Measurements from ENCODE around the gene FAM181B. TPM values are rescaled to one million over a fixed set of nuclear protein-coding genes. Genes with fewer than 3 reads are reported as not detected.

FAM181B gene
- total RNA-seq, 1 experiment from 2014 or later: not detected

DNA sequence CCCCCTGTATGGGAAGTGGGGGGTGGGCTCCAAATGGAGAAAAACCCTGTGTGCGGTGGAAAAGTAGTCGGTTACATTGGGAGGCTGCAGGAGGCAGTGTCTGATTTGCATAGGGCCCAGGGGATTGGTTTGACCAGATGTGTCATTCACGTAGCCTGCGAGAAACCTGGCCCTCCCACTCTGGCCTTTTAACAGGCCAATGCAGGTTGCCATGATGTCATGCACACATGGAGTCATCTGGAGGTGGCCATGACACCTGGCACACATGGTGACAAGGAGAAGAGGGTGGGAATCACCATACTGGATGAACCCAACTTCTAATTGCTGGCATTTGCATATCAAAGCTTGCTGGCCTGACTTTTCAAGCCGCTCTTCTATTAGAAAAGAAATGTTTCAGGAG, 50.6 kb downstream of the FAM181B start:
- Histone ChIP-seq H3K4me3 (ENCODE audit: low read length) (peak overlapping the region; percentile 15; the same call in 1 of the 2 replicates), H3K4me1 (ENCODE audit: low read length) (peaks cover 22% of the 10 kb centered on the region), H3K79me2 (ENCODE audit: low read length) (no peaks in the 10 kb centered on the region), H4K20me1 (ENCODE audit: insufficient read depth, low read depth, low read length) (no peaks in the 10 kb centered on the region), H3K36me3 (ENCODE audit: insufficient read depth, low read length) (no peaks in the 10 kb centered on the region), H3K9ac (ENCODE audit: low read length) (no peak overlapping the region), H2AFZ (ENCODE audit: low read length) (no peak overlapping the region), H3K27me3 (ENCODE audit: low read length) (no peaks in the 10 kb centered on the region), H3K9me3 (ENCODE audit: low read length) (peaks cover 3% of the 10 kb centered on the region), H3K4me2 (ENCODE audit: low read depth, low read length, poor library complexity, severe bottlenecking) (peak overlapping the region; percentile 38), H3K9me2 (replicated peaks; ENCODE audit: insufficient read depth, low read length) (no peaks in the 10 kb centered on the region), H3K27ac (ENCODE audit: low read length) (no peak overlapping the region)
- DNase-seq: peak; percentile 77

DNA sequence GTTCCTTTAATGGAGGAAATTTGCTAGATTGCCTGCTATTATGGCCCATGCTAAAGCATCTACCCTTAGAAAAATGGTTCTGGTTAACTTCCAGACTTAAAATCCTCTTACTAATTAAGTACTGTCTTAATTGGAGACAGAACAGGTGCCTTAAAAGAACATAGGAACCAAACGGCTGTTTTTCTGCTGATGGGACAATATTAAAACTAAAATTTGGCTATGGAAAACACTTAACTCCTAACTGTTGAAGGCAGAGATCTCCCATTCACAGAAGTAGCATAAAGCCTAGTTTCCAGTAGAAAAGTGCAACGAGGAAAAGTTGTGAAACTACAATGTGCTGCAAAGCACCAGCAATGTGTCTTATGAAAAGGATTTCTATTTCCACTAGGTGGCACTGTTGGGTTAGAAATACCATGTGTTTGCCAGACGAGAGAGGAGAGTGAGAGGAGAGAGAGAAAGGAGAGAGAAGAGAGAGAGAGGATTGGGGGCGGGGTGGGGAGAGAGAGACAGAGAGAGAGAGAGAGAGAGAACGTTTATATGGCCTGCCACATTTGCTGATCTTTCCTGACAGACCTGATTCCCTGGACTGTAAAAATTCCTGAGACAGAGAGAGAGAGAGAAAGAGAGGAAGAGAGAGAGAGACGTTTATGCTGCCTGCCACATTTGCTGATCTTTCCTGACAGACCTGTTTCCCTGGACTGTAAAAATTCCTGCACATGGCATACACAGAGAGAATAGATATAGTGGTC, 51.5 kb downstream of the FAM181B start:
- no peaks in the 10 kb centered on the region for H3K9me2 ChIP-seq (replicated peaks; ENCODE audit: insufficient read depth, low read length)
- H3K9ac ChIP-seq (ENCODE audit: low read length): no peak overlapping the region
- peaks cover 3% of the 10 kb centered on the region for H3K9me3 ChIP-seq (ENCODE audit: low read length)
- H3K27me3 ChIP-seq (ENCODE audit: low read length): no peaks in the 10 kb centered on the region
- H2AFZ ChIP-seq (ENCODE audit: low read length): no peak overlapping the region
- H3K36me3 ChIP-seq (ENCODE audit: insufficient read depth, low read length): no peaks in the 10 kb centered on the region
- H3K79me2 ChIP-seq (ENCODE audit: low read length): no peaks in the 10 kb centered on the region
- H4K20me1 ChIP-seq (ENCODE audit: insufficient read depth, low read depth, low read length): no peaks in the 10 kb centered on the region
- peak overlapping the region; percentile 15; the same call in 1 of the 2 replicates for H3K4me3 ChIP-seq (ENCODE audit: low read length)
- H3K27ac ChIP-seq (ENCODE audit: low read length): no peak overlapping the region
- DNase-seq: peak; percentile 95
- H3K4me1 ChIP-seq (ENCODE audit: low read length): peaks cover 22% of the 10 kb centered on the region
- H3K4me2 ChIP-seq (ENCODE audit: low read depth, low read length, poor library complexity, severe bottlenecking): peak overlapping the region; percentile 38

DNA sequence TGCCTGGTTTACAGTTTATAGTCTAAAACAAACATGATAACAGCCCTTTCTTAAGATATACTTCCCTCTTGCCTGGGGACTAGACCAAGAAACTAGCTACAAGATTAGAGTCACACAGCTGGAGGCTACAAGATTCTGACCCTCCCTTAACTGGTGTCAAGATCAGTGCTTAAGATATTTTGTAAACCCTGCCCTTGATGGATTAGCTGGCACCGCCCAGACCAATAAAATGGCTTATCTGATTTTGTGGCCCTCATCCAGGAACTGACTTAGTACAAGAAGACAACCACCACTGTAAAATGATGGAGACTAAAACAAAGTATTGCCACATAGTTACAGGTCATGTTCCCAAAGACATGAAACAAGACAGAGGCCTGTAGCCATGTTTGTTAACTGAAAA, 53.4 kb downstream of the FAM181B start:
- Histone ChIP-seq H3K36me3 (ENCODE audit: insufficient read depth, low read length) (no peaks in the 10 kb centered on the region), H3K9ac (ENCODE audit: low read length) (no peak overlapping the region), H3K27me3 (ENCODE audit: low read length) (no peaks in the 10 kb centered on the region), H2AFZ (ENCODE audit: low read length) (no peak overlapping the region), H3K4me1 (ENCODE audit: low read length) (peaks cover 29% of the 10 kb centered on the region), H3K4me3 (ENCODE audit: low read length) (no peak overlapping the region), H3K27ac (ENCODE audit: low read length) (no peak overlapping the region), H3K9me2 (replicated peaks; ENCODE audit: insufficient read depth, low read length) (no peaks in the 10 kb centered on the region), H3K4me2 (ENCODE audit: low read depth, low read length, poor library complexity, severe bottlenecking) (no peak overlapping the region), H3K79me2 (ENCODE audit: low read length) (no peaks in the 10 kb centered on the region), H3K9me3 (ENCODE audit: low read length) (peaks cover 3% of the 10 kb centered on the region), H4K20me1 (ENCODE audit: insufficient read depth, low read depth, low read length) (no peaks in the 10 kb centered on the region)
- DNase-seq: no peak

Small RNA genes lying within 50 kb of the gene (small RNA-seq; reads per million reads assigned to genes)
- gene RPS28P7: 5.1 reads per million, percentile 80 among the genes with 10 or more reads in this experiment

Other genes starting within 250 kb of the FAM181B start
- 17.9 and 46.1 TPM in 2 replicates for gene PRCP, start 166.6 kb upstream of the FAM181B start, total RNA-seq (2014; rRNA removed; shearing (Covaris generic); ENCODE audit: low replicate concordance)
- 9.3 and 26.8 TPM in 2 replicates for gene DDIAS, start 167.9 kb upstream of the FAM181B start, total RNA-seq (2014; rRNA removed; shearing (Covaris generic); ENCODE audit: low replicate concordance)

Data from Karpas-422 (cell line).